ENCODE measurements around the gene ATP1A2. TPM values are rescaled to one million over a fixed set of nuclear protein-coding genes. Genes with fewer than 3 reads are reported as not detected.

The ATP1A2 gene
- total RNA-seq, 1 donor: 0.72 TPM

GRCh38 chr1:160082487-160082886, 33.1 kb upstream of the ATP1A2 start:
- peaks cover 4% of the 10 kb centered on the region for H3K4me1 ChIP-seq (ENCODE audit: insufficient read depth, low read length)
- H3K27ac ChIP-seq (ENCODE audit: low read depth, low read length): no peak overlapping the region
- no peak overlapping the region for H3K4me2 ChIP-seq (ENCODE audit: insufficient read depth, low read length)
- H3K9me3 ChIP-seq (ENCODE audit: low read depth, low read length): no peaks in the 10 kb centered on the region
- H3K79me2 ChIP-seq (ENCODE audit: insufficient read depth, low read length): no peaks in the 10 kb centered on the region
- H4K20me1 ChIP-seq (ENCODE audit: insufficient read depth, low read length): no peaks in the 10 kb centered on the region
- H3K36me3 ChIP-seq (ENCODE audit: insufficient read depth, low read length): no peaks in the 10 kb centered on the region
- DNase-seq (ENCODE audit: insufficient read length, low spot score, missing footprints): peak; percentile 81
- H3K27me3 ChIP-seq (ENCODE audit: insufficient read depth, low read length): peaks cover 62% of the 10 kb centered on the region
- no peak for TF ChIP-seq CTCF (IDR thresholded peaks at IDR 0.05; ENCODE audit: extremely low read depth, low read depth, low read length)
- H2AFZ ChIP-seq (ENCODE audit: low read length): no peak overlapping the region
- H3K4me3 ChIP-seq (ENCODE audit: insufficient read depth, low read length): no peak overlapping the region

- no peaks in the 10 kb centered on the region for H3K79me2 ChIP-seq (ENCODE audit: insufficient read depth, low read length)
- no peak for TF ChIP-seq CTCF (IDR thresholded peaks at IDR 0.05; ENCODE audit: extremely low read depth, low read depth, low read length)
- H3K27ac ChIP-seq (ENCODE audit: low read depth, low read length): no peak overlapping the region
- no peaks in the 10 kb centered on the region for H4K20me1 ChIP-seq (ENCODE audit: insufficient read depth, low read length)
- no peaks in the 10 kb centered on the region for H3K9me3 ChIP-seq (ENCODE audit: low read depth, low read length)
- H2AFZ ChIP-seq (ENCODE audit: low read length): no peak overlapping the region
- H3K27me3 ChIP-seq (ENCODE audit: insufficient read depth, low read length): peaks cover 62% of the 10 kb centered on the region
- peak; percentile 81 for DNase-seq (ENCODE audit: insufficient read length, low spot score, missing footprints)
- H3K36me3 ChIP-seq (ENCODE audit: insufficient read depth, low read length): no peaks in the 10 kb centered on the region
- no peak overlapping the region for H3K4me2 ChIP-seq (ENCODE audit: insufficient read depth, low read length)
- H3K4me1 ChIP-seq (ENCODE audit: insufficient read depth, low read length): peaks cover 4% of the 10 kb centered on the region
- no peak overlapping the region for H3K4me3 ChIP-seq (ENCODE audit: insufficient read depth, low read length)
These were observed 32.6 kb upstream of the ATP1A2 start for GRCh38 chr1:160082926-160083325.

- peaks cover 4% of the 10 kb centered on the region for H3K4me1 ChIP-seq (ENCODE audit: insufficient read depth, low read length)
- H3K4me3 ChIP-seq (ENCODE audit: insufficient read depth, low read length): no peak overlapping the region
- no peaks in the 10 kb centered on the region for H3K9me3 ChIP-seq (ENCODE audit: low read depth, low read length)
- peaks cover 52% of the 10 kb centered on the region for H3K27me3 ChIP-seq (ENCODE audit: insufficient read depth, low read length)
- H2AFZ ChIP-seq (ENCODE audit: low read length): peak overlapping the region; percentile 22
- no peaks in the 10 kb centered on the region for H4K20me1 ChIP-seq (ENCODE audit: insufficient read depth, low read length)
- H3K79me2 ChIP-seq (ENCODE audit: insufficient read depth, low read length): no peaks in the 10 kb centered on the region
- peak; percentile 38 for TF ChIP-seq CTCF (IDR thresholded peaks at IDR 0.05; ENCODE audit: extremely low read depth, low read depth, low read length)
- no peaks in the 10 kb centered on the region for H3K36me3 ChIP-seq (ENCODE audit: insufficient read depth, low read length)
- DNase-seq (ENCODE audit: insufficient read length, low spot score, missing footprints): peak; percentile 82
- no peak overlapping the region for H3K27ac ChIP-seq (ENCODE audit: low read depth, low read length)
- no peak overlapping the region for H3K4me2 ChIP-seq (ENCODE audit: insufficient read depth, low read length)
These were observed 31.4 kb upstream of the ATP1A2 start for GRCh38 chr1:160083968-160084770.

GRCh38 chr1:160084771-160085321, 30.7 kb upstream of the ATP1A2 start:
- H3K4me1 ChIP-seq (ENCODE audit: insufficient read depth, low read length): peaks cover 4% of the 10 kb centered on the region
- no peak overlapping the region for H3K4me2 ChIP-seq (ENCODE audit: insufficient read depth, low read length)
- H3K9me3 ChIP-seq (ENCODE audit: low read depth, low read length): no peaks in the 10 kb centered on the region
- no peaks in the 10 kb centered on the region for H4K20me1 ChIP-seq (ENCODE audit: insufficient read depth, low read length)
- H3K4me3 ChIP-seq (ENCODE audit: insufficient read depth, low read length): no peak overlapping the region
- H3K27me3 ChIP-seq (ENCODE audit: insufficient read depth, low read length): peaks cover 45% of the 10 kb centered on the region
- no peaks in the 10 kb centered on the region for H3K36me3 ChIP-seq (ENCODE audit: insufficient read depth, low read length)
- no peak for TF ChIP-seq CTCF (IDR thresholded peaks at IDR 0.05; ENCODE audit: extremely low read depth, low read depth, low read length)
- H3K27ac ChIP-seq (ENCODE audit: low read depth, low read length): no peak overlapping the region
- no peaks in the 10 kb centered on the region for H3K79me2 ChIP-seq (ENCODE audit: insufficient read depth, low read length)
- no peak overlapping the region for H2AFZ ChIP-seq (ENCODE audit: low read length)
- peak; percentile 63 for DNase-seq (ENCODE audit: insufficient read length, low spot score, missing footprints)
